GM19463 (cell line): ENCODE measurements around the gene CCDC40.

ENCODE experiments used
- ATAC-seq: cut with Tn5 transposase; IDR thresholded peaks from one replicate; pipeline ENCODE4 v1.9.1; 2021; ENCODE audit warnings: mild to moderate bottlenecking, moderate library complexity; ENCODE audit not compliant: unreplicated experiment

Gene CCDC40

GRCh38 chr17:80110447-80110812, 74.0 kb downstream of the CCDC40 start:
- no peak for ATAC-seq

- no peak for ATAC-seq
These were observed 74.7 kb downstream of the CCDC40 start for GRCh38 chr17:80110927-80111701.

GRCh38 chr17:80111702-80112470, 75.4 kb downstream of the CCDC40 start:
- ATAC-seq = no peak

- no peak for ATAC-seq
These were observed 76.1 kb downstream of the CCDC40 start for GRCh38 chr17:80112471-80113032.

GRCh38 chr17:80113033-80113484, 76.6 kb downstream of the CCDC40 start:
- ATAC-seq = no peak

- no peak for ATAC-seq
These were observed 78.3 kb downstream of the CCDC40 start for GRCh38 chr17:80114758-80115157.

- ATAC-seq = no peak
These were observed 78.7 kb downstream of the CCDC40 start for GRCh38 chr17:80115159-80115558.

- no peak for ATAC-seq
These were observed 80.0 kb downstream of the CCDC40 start for GRCh38 chr17:80116276-80116920.

GRCh38 chr17:80116921-80117380, 80.5 kb downstream of the CCDC40 start:
- ATAC-seq = no peak

- ATAC-seq = no peak
These were observed 81.3 kb downstream of the CCDC40 start for GRCh38 chr17:80117491-80118401.

GRCh38 chr17:80118601-80119270, 82.3 kb downstream of the CCDC40 start:
- no peak for ATAC-seq

- ATAC-seq = no peak
These were observed 82.9 kb downstream of the CCDC40 start for GRCh38 chr17:80119271-80119791.

- no peak for ATAC-seq
These were observed 83.4 kb downstream of the CCDC40 start for GRCh38 chr17:80119839-80120238.

GRCh38 chr17:80122026-80122575, 85.7 kb downstream of the CCDC40 start:
- ATAC-seq = no peak

GRCh38 chr17:80122926-80123505, 86.6 kb downstream of the CCDC40 start:
- ATAC-seq = no peak

GRCh38 chr17:80123791-80124190, 87.3 kb downstream of the CCDC40 start:
- ATAC-seq = no peak

GRCh38 chr17:80124351-80124981, 88.0 kb downstream of the CCDC40 start:
- no peak for ATAC-seq
